Stimulated activated naive CD8-positive, alpha-beta T cell treated with anti-CD3 and anti-CD28 coated beads, Interleukin-15, Interleukin-2, amounts not matched to agents 100 U/mL and 50 U/mL, for 24 hours (primary cell): ENCODE data around the gene BMPR1B.
A peak's percentile ranks its signal among the peaks of the same experiment; 100 is the strongest.

ENCODE experiments used
- ATAC-seq: fragments of 150-1000 bp; cut with Tn5 transposase; one replicate; pipeline ENCODE4 v1.10.0; 2021
- DNase-seq: peaks from one replicate; pipeline ENCODE4 v3.0.0; 2021

BMPR1B gene

GRCh38 chr4:94960708-94961107, 203.0 kb downstream of the BMPR1B start:
- ATAC-seq, result no peak

GRCh38 chr4:94961420-94961819, 203.7 kb downstream of the BMPR1B start:
- no peak for ATAC-seq
- no peak for DNase-seq

More at GRCh38 chr4:94960708-94961107, 203.0 kb downstream of the BMPR1B start:
- DNase-seq, result no peak

GRCh38 chr4:94962484-94962883, 204.7 kb downstream of the BMPR1B start:
- DNase-seq (no peak), ATAC-seq (no peak)

GRCh38 chr4:94965852-94966251, 208.1 kb downstream of the BMPR1B start:
- ATAC-seq (no peak), DNase-seq (no peak)

- DNase-seq (no peak), ATAC-seq (no peak)
Measured at GRCh38 chr4:94968493-94968892, 210.7 kb downstream of the BMPR1B start.

GRCh38 chr4:94970650-94971049, 212.9 kb downstream of the BMPR1B start:
- no peak for ATAC-seq

GRCh38 chr4:94974773-94975172, 217.0 kb downstream of the BMPR1B start:
- no peak for DNase-seq
- no peak for ATAC-seq

More at GRCh38 chr4:94970650-94971049, 212.9 kb downstream of the BMPR1B start:
- DNase-seq, result no peak

- DNase-seq (no peak), ATAC-seq (no peak)
Measured at GRCh38 chr4:94976371-94977011, 218.7 kb downstream of the BMPR1B start.

GRCh38 chr4:94978904-94979303, 221.1 kb downstream of the BMPR1B start:
- ATAC-seq (no peak), DNase-seq (peak; percentile 5)

GRCh38 chr4:94979621-94980020, 221.9 kb downstream of the BMPR1B start:
- no peak for ATAC-seq
- DNase-seq, result no peak

- ATAC-seq (peak; percentile 32), DNase-seq (no peak)
Measured at GRCh38 chr4:94995684-94996394, 238.1 kb downstream of the BMPR1B start.

- DNase-seq (no peak), ATAC-seq (no peak)
Measured at GRCh38 chr4:95000076-95000648, 242.4 kb downstream of the BMPR1B start.

GRCh38 chr4:95004912-95005311, 247.2 kb downstream of the BMPR1B start:
- ATAC-seq, result no peak
- no peak for DNase-seq

- ATAC-seq (no peak), DNase-seq (no peak)
Measured at GRCh38 chr4:95007998-95008397, 250.2 kb downstream of the BMPR1B start.

- ATAC-seq, result no peak
- DNase-seq, result no peak
Measured at GRCh38 chr4:95013236-95013635, 255.5 kb downstream of the BMPR1B start.

GRCh38 chr4:95014068-95014467, 256.3 kb downstream of the BMPR1B start:
- DNase-seq (no peak), ATAC-seq (no peak)

- DNase-seq (no peak), ATAC-seq (no peak)
Measured at GRCh38 chr4:95017305-95018064, 259.7 kb downstream of the BMPR1B start.

GRCh38 chr4:95018785-95019184, 261.0 kb downstream of the BMPR1B start:
- ATAC-seq (no peak), DNase-seq (no peak)

GRCh38 chr4:95020521-95020920, 262.8 kb downstream of the BMPR1B start:
- ATAC-seq (no peak), DNase-seq (no peak)

GRCh38 chr4:95021099-95021498, 263.3 kb downstream of the BMPR1B start:
- ATAC-seq, result no peak
- no peak for DNase-seq

- no peak for ATAC-seq
- no peak for DNase-seq
Measured at GRCh38 chr4:95023110-95023509, 265.4 kb downstream of the BMPR1B start.

- ATAC-seq (no peak), DNase-seq (no peak)
Measured at GRCh38 chr4:95027905-95028618, 270.3 kb downstream of the BMPR1B start.
